Activated T-helper 1 cell treated with Interleukin-2 at 50 U/mL for 16 hours (primary cell): ENCODE results near the gene PRDM8.

Experiments used
- DNase-seq: peaks from one replicate; pipeline ENCODE4 v3.0.0-alpha.2; 2020; ENCODE audit warnings: low read depth

The PRDM8 gene

GRCh38 chr4:80183250-80184052 is 13.9 kb upstream of the PRDM8 start:
- DNase-seq = no peak

- DNase-seq = peak; percentile 87
These were observed 13.1 kb upstream of the PRDM8 start for GRCh38 chr4:80184053-80184824.

- DNase-seq = no peak
These were observed 12.2 kb upstream of the PRDM8 start for GRCh38 chr4:80184825-80185756.

- DNase-seq = no peak
These were observed 11.3 kb upstream of the PRDM8 start for GRCh38 chr4:80185787-80186548.

- no peak for DNase-seq
These were observed 10.6 kb upstream of the PRDM8 start for GRCh38 chr4:80186676-80187075.

GRCh38 chr4:80187677-80188076 is 9.6 kb upstream of the PRDM8 start:
- DNase-seq = no peak

GRCh38 chr4:80188457-80188800 is 8.9 kb upstream of the PRDM8 start:
- DNase-seq = no peak

- no peak for DNase-seq
These were observed 8.4 kb upstream of the PRDM8 start for GRCh38 chr4:80188801-80189458.

- DNase-seq = no peak
These were observed 7.7 kb upstream of the PRDM8 start for GRCh38 chr4:80189581-80189955.

GRCh38 chr4:80189956-80190677 is 7.2 kb upstream of the PRDM8 start:
- no peak for DNase-seq

GRCh38 chr4:80192252-80192866 is 4.9 kb upstream of the PRDM8 start:
- no peak for DNase-seq

- DNase-seq = no peak
These were observed 4.4 kb upstream of the PRDM8 start for GRCh38 chr4:80192937-80193336.

- DNase-seq = no peak
These were observed 1.7 kb upstream of the PRDM8 start for GRCh38 chr4:80195441-80196140.

GRCh38 chr4:80196259-80196921 is 913 bp upstream of the PRDM8 start:
- DNase-seq = no peak

- DNase-seq = no peak
These were observed 518 bp downstream of the PRDM8 start for GRCh38 chr4:80197601-80198440.

- DNase-seq = no peak
These were observed 1.1 kb downstream of the PRDM8 start for GRCh38 chr4:80198441-80198837.

- DNase-seq = no peak
These were observed 1.8 kb downstream of the PRDM8 start for GRCh38 chr4:80199004-80199560.

- DNase-seq = no peak
These were observed 2.6 kb downstream of the PRDM8 start for GRCh38 chr4:80199947-80200346.
